CD4-positive, alpha-beta T cell (primary cell): Measurements from ENCODE around the gene MICAL3. TPM values are rescaled to one million over a fixed set of nuclear protein-coding genes. Genes with fewer than 3 reads are reported as not detected.

ENCODE experiments used
- microRNA-seq: library from miRNA; unstranded; fragments of <30 nt; microRNA quantifications from one replicate; pipeline ENCODE4 v1.2.0, GENCODE V29; 2021; ENCODE audit warnings: borderline microRNAs expressed, borderline replicate concordance
- total RNA-seq, 174 experiments: library from RNA in 2 of 174; stranded (reverse) in 2 of 174; gene quantifications; one replicate each; pipeline ENCODE4 v1.2.3 and lab custom pipeline; 2021 to 2026

MICAL3 gene
- total RNA-seq, 2 experiments from 2014 or later, result 9.4 to 9.9 TPM

Small RNAs within 50 kb of the gene (microRNA-seq; reads per million reads assigned to microRNA genes)
- gene MIR3198-1 (not detected), gene MIR648 (not detected)

Other genes starting within 250 kb of the MICAL3 start
- gene PEX26, start 53.4 kb upstream of the MICAL3 start, total RNA-seq, result 10 to 100 TPM; 19.6 to 20.8 TPM
- 1 to 10 TPM in 1 of 2 experiments, under 1 TPM in 1; 0.47 to 1.1 TPM for gene TUBA8, start 86.2 kb upstream of the MICAL3 start, total RNA-seq
- 1 to 10 TPM; 3.3 to 3.4 TPM for gene USP18, start 125.6 kb upstream of the MICAL3 start, total RNA-seq